Sigmoid colon (tissue), 7 donors: ENCODE measurements around the gene CDO1. TPM values are rescaled to one million over a fixed set of nuclear protein-coding genes. Genes with fewer than 3 reads are reported as not detected.
A peak's percentile ranks its signal among the peaks of the same experiment; 100 is the strongest.

Experiments used
- DNase-seq: peaks from one replicate; pipeline ENCODE4 v3.0.0-alpha.2; 2019
- H3K27ac ChIP-seq, 4 donors: fragments of 200-600 bp; sonication (generic); one replicate each; pipeline ENCODE4 v1.5.1; 2016 to 2019; ENCODE audit warnings: mild to moderate bottlenecking in 1 of 4
- H3K27me3 ChIP-seq, 3 donors: fragments of 200-600 bp; sonication (generic); one replicate each; pipeline ENCODE4 v1.5.1; 2019; ENCODE audit warnings: mild to moderate bottlenecking in 1 of 3
- H3K36me3 ChIP-seq, 4 donors: fragments of 200-600 bp; sonication (generic); one replicate each; pipeline ENCODE4 v1.5.1; 2016 to 2019
- H3K4me1 ChIP-seq, 4 donors: fragments of 200-600 bp; sonication (generic); one replicate each; pipeline ENCODE4 v1.5.1; 2017 to 2019
- H3K4me3 ChIP-seq, 4 donors: fragments of 200-600 bp; sonication (generic); one replicate each; pipeline ENCODE4 v1.5.1; 2017 to 2019; ENCODE audit warnings: mild to moderate bottlenecking in 2 of 4, moderate library complexity in 1 of 4
- H3K9me3 ChIP-seq, 4 donors: fragments of 200-600 bp in 3 of 4; sonication (generic) in 3 of 4; one replicate each; pipeline versions ENCODE4 v1.5.1 to v1.6.1; 2013 to 2019
- EP300 ChIP-seq, 4 donors: sonication (generic); formaldehyde crosslinking; IDR thresholded peaks; one replicate each; pipeline ENCODE4 v1.6.1; 2017; ENCODE audit warnings: antibody characterized with exemption in 4 of 4
- POLR2A ChIP-seq, 2 donors: fragments of 450-650 bp; IDR thresholded peaks; one replicate each; pipeline ENCODE4 v1.6.1; 2016; ENCODE audit warnings: antibody characterized with exemption in 2 of 2, mild to moderate bottlenecking in 2 of 2, moderate library complexity in 2 of 2
- POLR2AphosphoS5 ChIP-seq, 4 donors: sonication (generic); formaldehyde crosslinking; IDR thresholded peaks; one replicate each; pipeline ENCODE4 v1.6.1; 2017; ENCODE audit warnings: antibody characterized with exemption in 4 of 4
- WGBS, 2 donors: extraction: QIAGEN DNeasy Blood & Tissue Kit; methylation state at CpG; one replicate each; pipeline ENCODE4 v1.1.7; 2013; 5-methylcytosine and 5-hydroxymethylcytosine counted together
- intact Hi-C: fragments of 100-400 bp; cut with DNase I; formaldehyde crosslinking; loops from one replicate; pipeline ENCODE4 v1.15.1; 2023
- polyA plus RNA-seq, 3 donors: library from polyadenylated mRNA; stranded (reverse); fragments of 200-250 nt; gene quantifications; one replicate each; pipeline ENCODE4 v1.2.3, GENCODE V29; 2013
- total RNA-seq, 4 donors: library from RNA; depleted of rRNA; stranded (reverse); fragments of >200 nt; gene quantifications; one replicate each; pipeline ENCODE4 v1.1.0, GENCODE V29; 2016
- TF ChIP-seq, protein P1 (sequence below), 4 experiments: fragments of 450-650 bp in 3 of 4; fragments of 200-600 bp in 1 of 4; IDR thresholded peaks; one replicate each; pipeline ENCODE4 v1.5.1; 2016 to 2019; ENCODE audit warnings: antibody characterized with exemption in 4 of 4, mild to moderate bottlenecking in 3 of 4, moderate library complexity in 2 of 4
- donor health status: healthy with polysubstance abuse.
- donor health status: Bipolar disorder and iron deficiency.
- donor health status: healthy.

Gene CDO1
- total and polyA plus RNA-seq, 7 donors: 5.4 to 21.4 (median 18.2) TPM; not detected in 1

GRCh38 chr5:115842952-115843351 lies 26.5 kb upstream of the CDO1 start:
- H3K27me3 ChIP-seq: no peaks in the 10 kb centered on the region
- H3K4me3 ChIP-seq: peak overlapping the region; percentile 87 to 98 (median 94)
- 8 to 17% methylated on average over 3 of the region's 3 CpGs for WGBS, 2 donors
- TF ChIP-seq EP300 (IDR thresholded peaks at IDR 0.05) (no peak), POLR2AphosphoS5 (IDR thresholded peaks at IDR 0.05) (no peak), POLR2A (IDR thresholded peaks at IDR 0.05) (no peak)
- TF ChIP-seq, protein P1, sequence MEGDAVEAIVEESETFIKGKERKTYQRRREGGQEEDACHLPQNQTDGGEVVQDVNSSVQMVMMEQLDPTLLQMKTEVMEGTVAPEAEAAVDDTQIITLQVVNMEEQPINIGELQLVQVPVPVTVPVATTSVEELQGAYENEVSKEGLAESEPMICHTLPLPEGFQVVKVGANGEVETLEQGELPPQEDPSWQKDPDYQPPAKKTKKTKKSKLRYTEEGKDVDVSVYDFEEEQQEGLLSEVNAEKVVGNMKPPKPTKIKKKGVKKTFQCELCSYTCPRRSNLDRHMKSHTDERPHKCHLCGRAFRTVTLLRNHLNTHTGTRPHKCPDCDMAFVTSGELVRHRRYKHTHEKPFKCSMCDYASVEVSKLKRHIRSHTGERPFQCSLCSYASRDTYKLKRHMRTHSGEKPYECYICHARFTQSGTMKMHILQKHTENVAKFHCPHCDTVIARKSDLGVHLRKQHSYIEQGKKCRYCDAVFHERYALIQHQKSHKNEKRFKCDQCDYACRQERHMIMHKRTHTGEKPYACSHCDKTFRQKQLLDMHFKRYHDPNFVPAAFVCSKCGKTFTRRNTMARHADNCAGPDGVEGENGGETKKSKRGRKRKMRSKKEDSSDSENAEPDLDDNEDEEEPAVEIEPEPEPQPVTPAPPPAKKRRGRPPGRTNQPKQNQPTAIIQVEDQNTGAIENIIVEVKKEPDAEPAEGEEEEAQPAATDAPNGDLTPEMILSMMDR (IDR thresholded peaks at IDR 0.05): no peak
- H3K27ac ChIP-seq: peak overlapping the region; percentile 95 to 99 (median 96)
- peaks cover 0 to 57% (median 49%) of the 10 kb centered on the region in 4 donors for H3K4me1 ChIP-seq
- H3K36me3 ChIP-seq: no peaks in the 10 kb centered on the region
- no peak for DNase-seq
- H3K9me3 ChIP-seq: no peaks in the 10 kb centered on the region
- intact Hi-C loops: loop anchor here (5.0 to 10.0 kb wide), 3 partner anchors 239 to 548 kb away; partner anchors contain the start of genes CCDC112 and FEM1C

GRCh38 chr5:115842089-115842935 lies 25.9 kb upstream of the CDO1 start:
- H3K4me3 ChIP-seq: peak overlapping the region; percentile 87 to 98 (median 94)
- H3K4me1 ChIP-seq: peaks cover 0 to 59% (median 49%) of the 10 kb centered on the region in 4 donors
- no peak for DNase-seq
- no peaks in the 10 kb centered on the region for H3K27me3 ChIP-seq
- H3K36me3 ChIP-seq: peaks cover 0 to 3% (median 1%) of the 10 kb centered on the region in 4 donors
- H3K27ac ChIP-seq: peak overlapping the region; percentile 95 to 99 (median 96)
- WGBS, 2 donors: 0% methylated on average over 68 of the region's 68 CpGs
- TF ChIP-seq EP300 (IDR thresholded peaks at IDR 0.05): no peak
- TF ChIP-seq POLR2AphosphoS5 (IDR thresholded peaks at IDR 0.05): peak in 1 of 4 donors; percentile 3
- TF ChIP-seq, protein P1 (IDR thresholded peaks at IDR 0.05): no peak
- TF ChIP-seq POLR2A (IDR thresholded peaks at IDR 0.05): peak; percentile 12 to 42
- intact Hi-C loops: loop anchor here (5.0 to 10.0 kb wide), 3 partner anchors 240 to 548 kb away; partner anchors contain the start of genes CCDC112 and FEM1C
- no peaks in the 10 kb centered on the region for H3K9me3 ChIP-seq

DNA sequence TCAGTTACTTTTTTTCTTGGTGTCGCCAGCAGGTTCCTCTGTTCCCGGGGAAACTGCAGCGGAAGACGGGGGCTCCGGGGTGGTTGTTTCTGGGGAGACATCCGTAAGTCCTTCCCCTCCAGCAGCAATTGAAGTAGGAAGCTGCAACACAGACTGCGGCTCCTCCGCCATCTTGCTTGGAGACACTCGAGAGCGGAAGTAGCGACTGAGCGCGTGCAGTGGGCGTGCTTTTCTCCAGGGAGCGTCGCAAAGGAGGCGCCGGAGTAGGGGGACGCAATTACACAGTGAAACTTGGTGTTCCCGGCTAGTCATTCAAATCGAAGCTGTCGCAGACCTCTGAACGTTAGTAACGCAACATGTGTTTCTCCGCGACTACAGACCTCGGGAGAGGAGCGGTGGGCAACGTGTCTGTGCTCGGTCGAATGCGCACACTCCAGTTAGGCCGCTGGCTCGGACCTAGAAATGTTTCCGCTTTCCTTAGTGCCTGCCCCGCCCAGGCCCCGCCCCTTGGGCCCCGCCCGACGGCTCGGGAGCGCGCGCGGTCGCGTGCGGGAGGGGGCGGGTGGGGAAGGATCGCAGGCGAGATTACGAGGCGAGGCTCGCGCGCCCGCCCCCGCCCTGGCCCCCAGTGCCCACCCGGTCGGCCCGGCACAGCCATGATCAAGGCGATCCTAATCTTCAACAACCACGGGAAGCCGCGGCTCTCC lies 25.1 kb upstream of the CDO1 start, which contains the start of the genes AP3S1 and ATG12:
TSS of gene AP3S1 (plus strand) at position 554 of the 707 bp plus-strand sequence. CDS start at position 657, 103 bp downstream.
TSS of gene ATG12 (minus strand) at position 184 of the 707 bp plus-strand sequence. CDS start at position 171, 13 bp downstream.
- 8 to 9% methylated on average over 65 of the region's 65 CpGs for WGBS, 2 donors
- DNase-seq: peak; percentile 95
- Histone ChIP-seq H3K27me3 (no peaks in the 10 kb centered on the region), H3K36me3 (peaks cover 3 to 11% (median 8%) of the 10 kb centered on the region in 4 donors), H3K9me3 (no peaks in the 10 kb centered on the region), H3K4me1 (peaks cover 0 to 59% (median 47%) of the 10 kb centered on the region in 4 donors), H3K4me3 (peak within 1 kb of the TSS; percentile 87 to 98 (median 94)), H3K27ac (peak within 1 kb of the TSS; percentile 95 to 99 (median 96))
- intact Hi-C loops: loop anchor here (2.0 to 10.0 kb wide), 4 partner anchors 215 to 547 kb away; partner anchors contain the start of genes CCDC112, FEM1C and TMED7
- peak; percentile 86 to 92 for TF ChIP-seq POLR2A (IDR thresholded peaks at IDR 0.05)
- TF ChIP-seq EP300 (IDR thresholded peaks at IDR 0.05): no peak
- TF ChIP-seq, protein P1 (IDR thresholded peaks at IDR 0.05): no peak
- TF ChIP-seq POLR2AphosphoS5 (IDR thresholded peaks at IDR 0.05): peak; percentile 89 to 97 (median 94)

DNA sequence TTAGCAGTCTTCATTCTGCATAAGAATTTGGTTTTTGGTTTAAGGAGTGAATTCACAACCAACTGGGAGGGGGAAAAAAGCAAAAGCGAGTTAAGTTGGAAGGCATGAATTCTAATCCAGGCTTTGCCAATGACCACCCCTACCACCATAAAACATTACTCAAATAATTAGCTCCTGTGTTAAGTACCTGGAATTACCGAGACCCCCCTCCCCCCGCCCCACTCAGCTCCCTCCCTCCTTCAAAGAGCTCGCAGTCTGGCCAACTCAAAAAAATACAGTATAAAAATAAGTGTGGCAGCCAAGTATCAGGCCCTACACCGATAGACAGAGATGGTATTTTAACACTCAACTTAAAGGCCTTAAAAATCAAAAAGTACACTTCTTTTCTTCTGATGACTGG lies 24.4 kb upstream of the CDO1 start:
- H3K4me3 ChIP-seq: peak overlapping the region; percentile 87 to 98 (median 94)
- WGBS, 2 donors: 0 to 1% methylated on average over 5 of the region's 5 CpGs
- peaks cover 0 to 59% (median 47%) of the 10 kb centered on the region in 4 donors for H3K4me1 ChIP-seq
- H3K27ac ChIP-seq: peak overlapping the region; percentile 95 to 99 (median 96)
- intact Hi-C loops: loop anchor here (2.0 to 10.0 kb wide), 4 partner anchors 214 to 546 kb away; partner anchors contain the start of genes CCDC112, FEM1C and TMED7
- H3K27me3 ChIP-seq: no peaks in the 10 kb centered on the region
- peaks cover 3 to 17% (median 13%) of the 10 kb centered on the region in 4 donors for H3K36me3 ChIP-seq
- no peaks in the 10 kb centered on the region for H3K9me3 ChIP-seq
- no peak for DNase-seq
- TF ChIP-seq POLR2AphosphoS5 (IDR thresholded peaks at IDR 0.05) (no peak), EP300 (IDR thresholded peaks at IDR 0.05) (no peak), POLR2A (IDR thresholded peaks at IDR 0.05) (no peak)
- TF ChIP-seq, protein P1 (IDR thresholded peaks at IDR 0.05): no peak
